Loucy (cell line): ENCODE data around the gene BARHL2.

Experiments
- EZH2phosphoT487 ChIP-seq: fragments of 200-600 bp; IDR thresholded peaks from 2 replicates; pipeline ENCODE4 v1.6.1; 2018; ENCODE audit warnings: antibody characterized with exemption, mild to moderate bottlenecking, moderate library complexity, borderline replicate concordance
- TF ChIP-seq, protein P1 (sequence below): fragments of 200-600 bp; sonication (generic); conservative IDR thresholded peaks from 2 replicates; pipeline ENCODE4 v1.5.1; 2014; ENCODE audit warnings: mild to moderate bottlenecking, antibody characterized with exemption, low read length

- TF ChIP-seq, protein P1, sequence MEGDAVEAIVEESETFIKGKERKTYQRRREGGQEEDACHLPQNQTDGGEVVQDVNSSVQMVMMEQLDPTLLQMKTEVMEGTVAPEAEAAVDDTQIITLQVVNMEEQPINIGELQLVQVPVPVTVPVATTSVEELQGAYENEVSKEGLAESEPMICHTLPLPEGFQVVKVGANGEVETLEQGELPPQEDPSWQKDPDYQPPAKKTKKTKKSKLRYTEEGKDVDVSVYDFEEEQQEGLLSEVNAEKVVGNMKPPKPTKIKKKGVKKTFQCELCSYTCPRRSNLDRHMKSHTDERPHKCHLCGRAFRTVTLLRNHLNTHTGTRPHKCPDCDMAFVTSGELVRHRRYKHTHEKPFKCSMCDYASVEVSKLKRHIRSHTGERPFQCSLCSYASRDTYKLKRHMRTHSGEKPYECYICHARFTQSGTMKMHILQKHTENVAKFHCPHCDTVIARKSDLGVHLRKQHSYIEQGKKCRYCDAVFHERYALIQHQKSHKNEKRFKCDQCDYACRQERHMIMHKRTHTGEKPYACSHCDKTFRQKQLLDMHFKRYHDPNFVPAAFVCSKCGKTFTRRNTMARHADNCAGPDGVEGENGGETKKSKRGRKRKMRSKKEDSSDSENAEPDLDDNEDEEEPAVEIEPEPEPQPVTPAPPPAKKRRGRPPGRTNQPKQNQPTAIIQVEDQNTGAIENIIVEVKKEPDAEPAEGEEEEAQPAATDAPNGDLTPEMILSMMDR = no peak
- no peak for TF ChIP-seq EZH2phosphoT487
Measured at GRCh38 chr1:90716243-90716551, 905 bp downstream of the BARHL2 start.
